Activated CD4-positive, CD25-positive, alpha-beta regulatory T cell treated with anti-CD3 and anti-CD28 coated beads, Interleukin-2, amount 50 U/mL, for 24 hours (primary cell): ENCODE data around the gene NPM3.
A peak's percentile ranks its signal among the peaks of the same experiment; 100 is the strongest.

Experiments used
- ATAC-seq, 2 donors: fragments of 150-1000 bp; cut with Tn5 transposase; one replicate each; pipeline ENCODE4 v1.10.0; 2021; ENCODE audit warnings: mild to moderate bottlenecking in 1 of 2, moderate library complexity in 1 of 2

Gene NPM3, protein sequence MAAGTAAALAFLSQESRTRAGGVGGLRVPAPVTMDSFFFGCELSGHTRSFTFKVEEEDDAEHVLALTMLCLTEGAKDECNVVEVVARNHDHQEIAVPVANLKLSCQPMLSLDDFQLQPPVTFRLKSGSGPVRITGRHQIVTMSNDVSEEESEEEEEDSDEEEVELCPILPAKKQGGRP

GRCh38 chr10:101782811-101783735, at the start of gene NPM3:
Gene NPM3, minus strand, starts transcription at chr10:101783446. Its CDS starts 56 bp downstream, at chr10:101783390.
- ATAC-seq = peak; percentile 83 to 88

- ATAC-seq = no peak
Observed at GRCh38 chr10:101832325-101832771, 49.1 kb upstream of the NPM3 start.

- ATAC-seq = no peak
Observed at GRCh38 chr10:101831169-101831811, 48.0 kb upstream of the NPM3 start.

DNA sequence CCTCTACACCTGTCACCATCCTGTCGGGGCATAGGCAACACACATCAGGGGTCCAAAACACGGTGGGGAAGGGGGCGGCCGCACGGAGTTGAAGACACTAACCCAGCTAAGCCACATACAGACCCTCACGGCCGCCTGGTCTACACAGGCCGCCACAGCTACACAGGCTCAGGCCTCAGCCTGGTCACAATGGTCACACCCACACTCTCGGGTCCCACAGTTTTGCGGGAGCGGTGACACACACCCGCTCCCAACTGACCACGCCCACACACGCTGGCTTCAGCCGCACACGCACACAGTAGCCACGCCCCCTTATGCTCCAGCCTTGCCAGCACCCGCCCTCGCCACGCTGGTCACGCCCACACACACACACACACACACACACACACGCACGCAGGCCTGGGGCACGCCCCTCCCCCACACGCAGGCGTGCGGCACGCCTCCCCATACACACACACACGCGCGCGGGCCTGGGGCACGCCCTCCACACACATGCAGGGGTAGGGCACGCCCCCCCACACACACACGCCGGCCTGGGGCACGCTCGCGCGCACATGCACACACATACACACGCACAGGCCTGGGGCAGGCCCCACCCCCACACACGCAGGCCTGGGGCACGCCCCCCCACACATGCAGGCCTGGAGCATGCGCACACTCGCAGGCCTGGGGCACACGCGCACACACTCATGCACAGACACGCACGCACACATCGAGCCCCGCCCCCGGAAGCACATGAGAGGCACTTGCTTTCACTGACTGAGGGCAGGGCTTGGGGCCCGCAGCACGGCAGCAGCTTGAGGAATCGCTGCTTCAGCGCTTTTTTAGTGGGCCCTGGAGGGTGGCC, 47.3 kb upstream of the NPM3 start:
- peak; percentile 79 to 81 for ATAC-seq

DNA sequence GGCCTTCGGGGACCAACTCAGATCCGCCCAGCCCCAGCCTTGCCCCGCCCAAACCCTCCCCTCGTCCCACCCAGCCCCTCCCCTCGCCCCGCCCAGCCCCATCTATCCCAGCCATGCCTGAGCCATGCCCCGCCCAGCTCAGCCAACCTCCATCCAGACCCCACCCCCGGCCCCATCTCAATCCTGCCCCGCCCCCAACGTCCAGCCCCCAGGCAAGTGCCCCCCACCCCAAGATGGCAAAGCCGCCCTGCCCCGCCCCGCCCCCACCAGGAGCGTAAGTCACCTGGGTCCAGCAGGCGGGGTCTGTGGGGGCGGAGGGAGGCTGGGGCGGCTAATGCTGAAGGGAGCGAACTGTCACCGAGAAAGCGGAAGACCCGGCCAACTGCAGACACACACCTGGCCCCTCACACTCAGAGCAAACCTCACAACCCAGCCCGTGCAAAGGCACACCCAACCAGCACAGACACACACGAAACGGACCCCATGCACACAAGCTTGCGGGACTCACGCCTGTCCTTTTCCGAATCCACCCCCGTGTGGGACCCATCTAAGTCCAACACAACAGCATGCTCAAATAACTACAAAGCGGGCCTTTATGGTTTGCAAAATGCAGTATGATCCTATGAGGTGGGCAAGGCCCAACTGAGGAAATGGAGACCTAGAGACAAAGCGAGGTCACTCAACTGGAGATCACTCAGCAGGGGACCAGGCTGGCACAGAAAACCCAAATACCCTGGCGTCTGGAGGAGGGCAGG, 46.5 kb upstream of the NPM3 start:
- no peak for ATAC-seq

DNA sequence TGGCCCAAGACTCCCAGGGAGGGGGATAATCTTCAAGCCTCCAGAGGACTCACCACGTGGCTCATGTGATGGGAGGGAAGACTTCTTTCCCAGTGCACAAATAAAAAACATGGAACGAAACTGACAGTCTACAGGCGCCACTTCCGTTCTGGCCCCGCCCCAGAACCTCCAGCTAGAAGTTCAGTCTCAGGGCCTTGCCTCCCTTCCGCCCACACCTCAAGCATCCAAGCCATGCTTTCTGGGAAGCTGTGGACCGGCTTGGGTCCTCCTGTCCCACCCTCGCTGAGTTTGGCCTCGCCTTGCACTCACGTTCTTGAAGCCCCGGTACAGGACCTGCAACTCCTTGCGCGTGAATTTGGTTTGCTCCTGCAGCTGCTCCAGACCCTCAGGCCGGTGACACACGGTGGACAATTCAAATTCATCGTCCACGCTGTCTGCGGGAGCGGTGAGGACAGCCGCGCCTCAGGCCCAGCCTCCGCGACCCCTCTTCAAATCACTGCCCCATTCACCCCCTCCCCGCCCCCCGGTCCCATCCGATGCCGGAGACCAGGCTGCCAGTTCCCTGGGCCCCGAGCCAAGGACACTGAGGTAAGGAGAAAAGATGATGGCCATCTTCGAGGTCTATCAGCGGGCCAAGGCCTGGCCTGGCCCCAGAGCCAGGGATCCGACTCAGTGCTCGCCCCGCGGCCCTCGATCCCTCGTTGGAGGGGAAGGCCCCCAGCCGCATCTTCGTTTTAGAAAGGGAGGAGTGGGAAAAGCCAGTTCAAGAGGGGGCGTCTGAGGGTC, 45.7 kb upstream of the NPM3 start:
- no peak for ATAC-seq

DNA sequence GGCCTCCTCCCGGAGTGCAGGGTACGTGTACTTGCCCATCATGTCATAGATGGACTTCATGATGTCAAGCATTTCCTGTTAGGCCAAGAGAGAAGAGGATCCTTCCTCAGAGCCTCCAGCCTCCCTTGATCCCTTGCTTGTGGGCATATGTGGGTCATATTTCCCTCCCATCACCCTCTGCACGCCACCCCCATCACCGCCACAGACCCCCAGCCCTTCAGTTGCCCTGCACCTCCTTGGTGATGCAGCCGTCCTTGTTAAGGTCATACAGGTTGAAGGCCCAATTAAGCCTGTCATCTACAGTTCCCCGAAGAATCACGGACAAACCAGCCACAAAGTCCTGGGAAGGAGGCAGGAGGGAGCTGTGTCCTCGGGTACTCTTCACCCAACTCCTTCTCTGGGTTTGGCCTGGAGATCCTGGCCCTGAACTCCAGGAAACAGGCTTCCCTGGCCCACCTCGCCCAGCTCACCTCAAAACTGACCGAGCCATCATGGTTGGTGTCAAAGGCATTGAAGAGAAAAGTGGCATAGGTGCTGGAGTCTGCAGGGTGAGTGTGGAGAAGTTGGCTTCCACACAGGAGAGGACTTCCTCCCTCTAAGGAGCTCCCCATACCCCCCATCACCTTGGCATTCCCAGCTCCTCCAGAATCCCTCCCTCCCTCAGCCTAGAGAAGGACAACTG, 44.8 kb upstream of the NPM3 start:
- no peak for ATAC-seq

DNA sequence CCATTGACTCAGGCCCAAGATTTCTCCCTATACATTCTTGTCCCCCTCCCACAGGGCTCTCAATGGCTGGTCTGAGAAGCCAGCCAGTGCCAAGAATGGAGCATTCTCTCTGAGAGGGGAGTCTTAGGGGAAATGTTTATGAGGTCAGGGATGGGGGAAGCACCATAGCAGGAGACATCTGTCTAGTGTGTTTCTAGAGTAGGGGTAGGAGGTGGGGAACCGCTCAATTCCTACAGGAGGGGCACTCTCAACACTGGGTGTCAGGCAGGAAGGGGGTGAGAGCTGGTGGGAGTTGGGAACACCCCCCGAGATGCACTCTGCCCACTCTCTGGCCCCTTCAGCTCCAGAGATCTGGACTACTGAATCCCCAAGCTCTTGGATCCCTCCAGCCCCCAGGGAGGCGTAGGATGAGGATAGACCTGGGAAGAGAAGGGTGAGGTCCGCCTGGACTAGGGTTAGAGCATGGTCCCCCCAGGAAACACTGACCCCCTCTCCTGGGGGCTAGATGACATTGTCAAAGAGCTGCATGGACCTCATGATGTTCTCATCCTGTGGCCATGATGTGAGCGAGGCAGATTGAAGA, 43.7 kb upstream of the NPM3 start:
- no peak for ATAC-seq

DNA sequence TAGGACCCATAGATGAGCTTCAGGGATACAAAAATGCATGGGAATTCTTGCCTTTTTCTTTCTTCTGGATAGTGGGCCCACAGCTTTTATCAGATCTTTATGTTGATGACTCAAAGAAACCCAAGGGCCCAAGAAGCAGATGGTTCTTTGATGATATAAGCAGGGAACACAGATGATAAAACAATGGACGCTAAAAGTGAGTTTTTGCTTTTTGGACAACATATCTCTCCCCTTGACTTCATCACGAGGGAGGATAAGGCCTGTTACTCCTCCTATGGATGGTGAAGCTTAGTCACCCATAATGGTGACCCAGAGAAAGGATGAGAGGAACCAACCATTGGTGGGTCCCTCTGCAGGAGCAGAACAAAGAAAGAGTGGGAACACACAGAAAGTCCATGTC, 41.5 kb upstream of the NPM3 start:
- no peak for ATAC-seq

DNA sequence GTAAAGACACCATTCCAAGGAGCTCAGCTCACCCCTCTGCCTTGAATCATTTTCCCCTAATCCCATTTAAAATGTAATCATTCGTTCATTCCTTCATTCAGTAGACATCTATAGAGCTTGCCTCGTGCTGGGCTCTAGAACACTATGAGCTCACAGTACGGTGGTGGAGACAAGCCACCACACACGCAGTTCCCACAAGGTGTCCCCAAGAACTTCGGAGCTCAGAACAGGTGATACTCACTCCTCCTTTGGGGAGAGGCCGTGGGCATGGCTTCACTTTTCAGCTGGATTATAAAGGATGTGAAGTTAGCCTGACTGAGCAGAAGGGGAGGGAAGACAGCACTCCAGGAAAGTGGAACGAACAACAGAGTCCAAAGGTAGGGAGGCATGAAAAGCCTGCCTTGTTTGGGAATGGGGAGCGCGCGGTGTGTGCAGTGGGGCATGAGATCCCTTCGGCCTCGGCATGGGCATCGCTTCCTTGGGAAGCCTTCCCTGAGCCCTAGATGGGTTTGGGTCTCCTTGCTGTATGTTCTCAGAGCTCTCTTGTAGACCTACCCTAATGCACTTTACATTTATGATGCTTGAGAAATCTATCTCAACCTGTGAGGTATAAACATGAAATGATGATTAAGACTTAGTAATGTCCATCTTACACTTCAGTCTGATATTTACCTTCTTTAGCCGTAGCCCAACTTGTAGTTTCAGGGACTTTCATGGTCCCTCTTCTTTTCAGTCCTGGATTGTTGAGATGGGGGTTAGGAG, 35.8 kb upstream of the NPM3 start:
- peak; percentile 18 to 33 for ATAC-seq

DNA sequence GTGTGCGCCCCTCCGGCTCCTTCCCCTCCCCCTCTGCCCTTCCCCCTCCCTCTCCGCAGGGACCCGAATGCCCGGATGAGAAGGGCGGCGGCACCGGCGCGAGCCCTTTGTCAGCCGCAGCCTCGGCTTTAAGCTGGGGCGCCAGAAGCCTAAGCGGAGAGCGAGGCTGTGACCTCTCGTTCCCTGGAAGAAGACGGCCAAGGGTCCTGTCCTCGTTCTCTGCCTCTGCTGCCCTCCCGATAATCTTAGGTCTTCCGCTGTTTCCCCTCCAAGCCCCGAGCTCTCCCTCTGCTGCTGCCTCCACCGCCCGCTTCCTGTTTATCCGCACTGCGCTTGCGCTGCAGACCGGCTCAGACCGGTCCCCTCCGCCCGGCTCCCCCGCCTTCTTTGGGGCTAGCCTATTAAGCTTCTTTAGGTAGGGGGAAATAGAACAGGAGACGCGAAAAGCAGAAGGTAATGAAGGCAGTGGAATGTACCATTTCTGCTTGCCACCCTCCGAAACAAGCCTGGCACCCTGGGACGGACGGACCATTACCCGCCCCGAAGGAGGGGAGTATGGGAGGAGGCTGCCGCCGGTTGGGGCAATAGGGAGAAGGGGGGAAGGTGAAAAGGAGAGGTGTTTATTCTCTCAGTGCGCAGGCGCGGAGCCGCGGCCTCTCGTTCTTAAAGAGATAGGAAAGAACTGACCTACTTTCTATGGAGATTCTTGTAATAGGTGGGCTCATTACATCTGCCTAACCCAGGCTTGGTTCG, 35.0 kb upstream of the NPM3 start, which contains the start of gene OGA:
Gene OGA (minus strand): TSS at position 326 of the 753 bp plus-strand sequence. CDS start 422 bp downstream, outside the sequence.
- ATAC-seq = peak; percentile 92 to 94

DNA sequence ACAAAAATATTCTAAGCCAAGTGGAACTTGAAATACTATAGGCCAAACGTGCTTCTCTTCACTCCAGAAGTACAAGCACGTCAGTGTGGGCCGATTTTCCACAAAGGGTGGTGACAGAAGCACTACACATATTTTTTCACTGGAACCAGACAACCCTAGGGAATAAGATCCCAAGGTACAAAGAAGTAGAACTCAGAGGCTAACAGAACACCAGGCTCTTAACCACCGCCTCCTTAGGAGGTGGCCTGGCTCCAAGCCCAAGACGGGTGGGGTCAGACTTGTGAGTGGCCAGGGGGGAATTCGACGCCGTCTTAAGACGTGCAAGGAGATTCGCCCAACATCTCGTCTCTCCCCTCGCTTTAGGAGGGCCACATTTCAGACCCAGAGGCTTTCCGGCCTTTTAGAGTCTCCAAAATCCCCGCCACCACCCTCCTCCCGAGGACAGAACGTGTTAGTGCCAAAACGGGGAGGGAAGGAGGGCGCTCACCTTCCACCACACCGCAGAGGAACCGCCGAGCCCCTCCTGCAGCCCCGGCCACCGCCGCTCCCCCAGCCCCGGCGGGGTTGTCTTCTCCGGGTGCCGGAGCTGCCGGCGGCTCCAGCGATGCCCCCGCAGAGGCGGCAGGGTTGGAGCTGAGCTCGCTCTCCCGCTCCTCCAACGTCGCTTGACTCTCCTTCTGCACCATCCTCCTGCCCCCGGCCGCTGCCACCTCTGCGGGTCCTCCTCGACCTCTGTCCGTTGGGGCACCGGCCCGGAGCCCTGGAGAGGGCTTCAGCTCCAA, 34.3 kb upstream of the NPM3 start:
- peak; percentile 0 for ATAC-seq

- no peak for ATAC-seq
Observed at GRCh38 chr10:101816913-101817336, 33.7 kb upstream of the NPM3 start.

GRCh38 chr10:101816376-101816775, 33.1 kb upstream of the NPM3 start:
- no peak for ATAC-seq

DNA sequence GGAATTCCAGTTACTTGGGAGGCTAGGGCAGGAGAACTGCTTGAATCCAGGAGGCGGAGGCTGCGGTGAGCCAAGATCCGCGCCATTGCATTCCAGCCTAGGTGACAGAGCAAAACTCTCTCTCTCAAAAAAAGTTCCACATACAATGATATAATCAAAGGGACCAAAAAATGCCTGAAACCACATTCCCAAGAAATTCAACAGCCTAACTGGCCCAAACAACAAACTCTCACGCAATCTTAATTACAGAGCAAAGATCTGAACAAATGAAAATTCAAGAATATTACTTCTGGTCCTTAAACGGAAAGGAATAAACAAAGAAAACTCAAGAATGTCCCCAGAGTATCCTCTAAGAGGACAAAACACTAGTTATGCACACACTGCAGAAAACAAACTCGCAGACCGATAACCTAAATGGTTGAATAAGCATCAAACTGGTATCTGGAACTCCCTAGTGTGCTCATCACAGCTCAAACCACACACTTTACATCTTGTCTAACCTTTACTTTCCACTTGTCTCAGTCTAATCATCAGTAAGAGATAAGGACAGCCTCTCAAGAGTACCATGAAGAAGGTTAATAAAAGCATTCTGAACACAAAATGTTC, 31.3 kb upstream of the NPM3 start:
- ATAC-seq = peak; percentile 38 to 51

- ATAC-seq = no peak
Observed at GRCh38 chr10:101812606-101813005, 29.4 kb upstream of the NPM3 start.

DNA sequence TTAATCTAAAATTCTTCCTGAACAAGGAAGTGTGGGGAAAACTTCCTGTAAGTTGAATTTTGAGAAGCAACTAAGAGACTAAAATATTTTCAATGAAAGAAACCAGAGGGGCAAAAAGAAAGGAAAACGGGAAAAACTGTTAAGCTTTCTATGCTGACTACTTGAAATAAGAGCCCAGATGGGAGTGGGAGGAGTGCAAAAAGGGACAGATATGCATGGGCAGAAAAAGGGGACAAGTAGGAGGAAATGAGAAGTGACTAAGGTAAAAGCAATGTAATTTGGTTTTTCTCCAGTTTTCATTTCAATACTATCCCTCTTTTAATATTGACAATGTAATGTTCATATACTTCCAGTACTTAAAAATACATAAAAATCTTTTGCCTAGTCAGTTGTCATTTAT, 23.9 kb upstream of the NPM3 start:
- ATAC-seq = no peak
